PC-3 (cell line): Measurements from ENCODE around the gene VTI1A.

Experiments used
- EZH2 ChIP-seq: fragments of 300-600 bp; sonication (generic); IDR thresholded peaks from one replicate; pipeline ENCODE4 v1.6.1; 2017; ENCODE audit warnings: antibody characterized with exemption, mild to moderate bottlenecking, low read length; ENCODE audit not compliant: unreplicated experiment
- EZH2phosphoT487 ChIP-seq: fragments of 300-600 bp; sonication (generic); IDR thresholded peaks from 2 replicates; pipeline ENCODE4 v1.6.1; 2018; ENCODE audit warnings: mild to moderate bottlenecking, antibody characterized with exemption, low read length, borderline replicate concordance
- TF ChIP-seq, protein P1 (sequence below): fragments of 300-600 bp; sonication (generic); conservative IDR thresholded peaks from 2 replicates; pipeline ENCODE4 v1.5.1; 2017; ENCODE audit warnings: antibody characterized with exemption, low read depth, mild to moderate bottlenecking, low read length

DNA sequence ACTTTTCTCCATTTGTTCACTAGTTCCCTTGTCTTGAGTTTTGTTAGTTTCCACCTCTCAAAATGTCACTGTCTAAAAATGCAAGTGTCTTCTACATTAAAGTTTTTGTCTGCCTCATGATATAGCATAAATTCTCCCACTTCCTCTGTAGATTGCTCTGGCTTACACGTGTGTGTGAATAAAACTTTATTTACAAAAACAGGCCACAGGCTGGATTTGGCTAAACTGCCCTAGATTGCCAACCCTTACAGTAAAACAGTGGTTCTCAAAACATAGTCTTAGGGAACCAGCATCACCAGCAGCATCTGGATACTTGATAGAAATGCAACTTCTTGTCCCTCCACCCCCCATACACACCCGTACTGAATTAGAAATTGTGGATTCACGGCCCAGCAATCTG lies 207.8 kb downstream of the VTI1A start:
- TF ChIP-seq, protein P1, sequence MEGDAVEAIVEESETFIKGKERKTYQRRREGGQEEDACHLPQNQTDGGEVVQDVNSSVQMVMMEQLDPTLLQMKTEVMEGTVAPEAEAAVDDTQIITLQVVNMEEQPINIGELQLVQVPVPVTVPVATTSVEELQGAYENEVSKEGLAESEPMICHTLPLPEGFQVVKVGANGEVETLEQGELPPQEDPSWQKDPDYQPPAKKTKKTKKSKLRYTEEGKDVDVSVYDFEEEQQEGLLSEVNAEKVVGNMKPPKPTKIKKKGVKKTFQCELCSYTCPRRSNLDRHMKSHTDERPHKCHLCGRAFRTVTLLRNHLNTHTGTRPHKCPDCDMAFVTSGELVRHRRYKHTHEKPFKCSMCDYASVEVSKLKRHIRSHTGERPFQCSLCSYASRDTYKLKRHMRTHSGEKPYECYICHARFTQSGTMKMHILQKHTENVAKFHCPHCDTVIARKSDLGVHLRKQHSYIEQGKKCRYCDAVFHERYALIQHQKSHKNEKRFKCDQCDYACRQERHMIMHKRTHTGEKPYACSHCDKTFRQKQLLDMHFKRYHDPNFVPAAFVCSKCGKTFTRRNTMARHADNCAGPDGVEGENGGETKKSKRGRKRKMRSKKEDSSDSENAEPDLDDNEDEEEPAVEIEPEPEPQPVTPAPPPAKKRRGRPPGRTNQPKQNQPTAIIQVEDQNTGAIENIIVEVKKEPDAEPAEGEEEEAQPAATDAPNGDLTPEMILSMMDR, result no peak
- TF ChIP-seq EZH2 (no peak), EZH2phosphoT487 (no peak)
